GM20000 (cell line): ENCODE results near the gene PRRC2C.
A peak's percentile ranks its signal among the peaks of the same experiment; 100 is the strongest.

ENCODE experiments used
- DNase-seq: peaks from one replicate; pipeline ENCODE4 v3.0.0; 2012; ENCODE audit warnings: low spot score
- CTCF ChIP-seq: IDR thresholded peaks from 2 replicates; pipeline ENCODE4 v1.5.1; 2012; ENCODE audit warnings: mild to moderate bottlenecking, control low read depth; ENCODE audit errors: extremely low read depth, missing control alignments

PRRC2C gene

DNA sequence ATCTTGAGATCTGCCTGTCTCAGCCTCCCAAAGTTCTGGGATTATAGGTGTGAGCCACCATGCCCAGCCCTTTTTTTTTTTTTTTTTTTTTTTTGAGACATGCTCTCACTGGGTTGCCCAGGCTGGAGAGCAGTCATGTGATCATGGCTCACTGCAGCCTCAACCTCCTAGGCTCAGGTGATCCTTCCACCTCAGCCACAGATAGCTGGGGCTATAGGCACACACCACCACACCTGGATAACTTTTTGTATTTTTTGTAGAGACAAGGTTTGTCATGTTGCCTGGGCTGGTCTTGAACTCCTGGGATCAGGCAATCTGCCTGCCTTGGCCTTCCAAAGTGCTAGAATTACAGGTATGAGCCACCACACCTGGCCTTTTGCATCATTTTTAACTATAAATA, 17.7 kb upstream of the PRRC2C start:
- DNase-seq, result no peak
- no peak for TF ChIP-seq CTCF

DNA sequence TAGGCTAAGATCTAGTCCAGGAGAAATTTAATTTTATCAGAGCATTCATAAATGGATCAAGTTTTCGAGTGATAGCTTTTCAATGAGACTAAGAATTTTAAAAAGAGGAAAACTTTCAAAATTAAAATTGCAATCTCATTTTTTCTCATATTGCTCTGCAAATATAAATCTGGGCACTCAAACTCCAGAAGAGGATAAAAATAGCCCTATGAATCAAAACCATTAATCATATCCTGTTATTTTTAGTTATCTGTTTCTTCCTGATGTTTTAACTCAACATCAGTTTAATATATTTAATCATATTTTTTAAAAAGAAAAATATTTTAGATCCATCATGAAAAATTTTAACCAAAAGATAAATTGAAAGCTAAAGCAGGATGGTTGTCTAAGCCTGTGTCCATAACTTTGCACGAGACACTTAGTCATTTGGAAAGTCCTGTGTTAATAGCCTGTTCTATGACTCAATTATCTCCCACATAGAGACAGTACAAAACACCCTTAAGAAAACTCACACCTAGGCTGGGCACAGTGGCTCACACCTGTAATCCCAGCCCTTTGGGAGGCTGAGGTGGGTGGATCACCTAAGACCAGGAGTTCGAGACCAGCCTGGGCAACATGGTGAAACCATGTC, 17.1 kb upstream of the PRRC2C start:
- peak; percentile 29 for DNase-seq
- no peak for TF ChIP-seq CTCF

DNA sequence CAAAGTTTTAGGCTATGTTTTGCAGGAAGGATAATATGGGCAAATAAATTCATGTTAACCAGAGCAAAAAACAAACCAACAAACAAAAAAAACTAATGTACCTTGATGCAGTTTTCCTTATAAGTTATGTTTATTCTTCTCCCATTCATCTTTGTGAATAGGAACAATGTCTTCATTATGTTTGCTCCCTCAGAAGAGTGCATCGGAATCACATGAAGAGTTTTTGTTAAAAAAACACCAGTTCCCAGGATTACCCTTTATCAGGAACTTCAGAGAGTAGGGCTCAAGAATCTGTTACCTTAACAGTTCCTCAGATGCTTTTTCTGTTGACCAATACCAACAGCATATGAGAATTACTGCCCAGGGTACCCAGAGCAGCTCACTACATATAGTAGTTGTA, 14.6 kb upstream of the PRRC2C start:
- no peak for DNase-seq
- no peak for TF ChIP-seq CTCF

GRCh38 chr1:171472183-171472647, 13.1 kb upstream of the PRRC2C start:
- no peak for TF ChIP-seq CTCF
- no peak for DNase-seq

GRCh38 chr1:171476829-171477228, 8.5 kb upstream of the PRRC2C start:
- TF ChIP-seq CTCF, result no peak

DNA sequence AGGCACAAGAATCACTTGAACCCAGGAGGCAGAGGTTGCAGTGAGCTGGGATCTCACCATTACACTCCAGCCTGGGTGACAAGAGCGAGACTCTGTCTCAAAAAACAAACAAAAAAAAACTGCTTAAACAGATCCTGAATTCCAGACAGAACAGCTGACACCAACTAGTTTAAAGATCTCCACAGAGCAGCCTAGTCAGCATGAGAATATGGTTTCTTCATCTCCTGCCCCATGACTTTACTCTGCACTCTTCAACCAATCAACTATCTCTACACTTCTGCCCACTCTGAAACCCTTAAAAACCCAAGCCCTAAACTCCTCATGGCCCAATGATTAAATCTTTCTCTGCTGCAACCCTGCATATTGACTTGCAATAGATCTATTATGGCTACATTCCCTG, 7.5 kb upstream of the PRRC2C start:
- TF ChIP-seq CTCF, result no peak
- DNase-seq, result no peak

More at GRCh38 chr1:171476829-171477228, 8.5 kb upstream of the PRRC2C start:
- no peak for DNase-seq

- TF ChIP-seq CTCF, result no peak
- DNase-seq, result no peak
Measured at GRCh38 chr1:171480035-171480434, 5.3 kb upstream of the PRRC2C start.
